ENCODE data around the gene PRKG1.

Gene PRKG1

GRCh38 chr10:51806079-51806835 is 732.0 kb downstream of the PRKG1 start:
- no peak for DNase-seq (ENCODE audit: low read depth in 2 of 2)

- no peak for DNase-seq (ENCODE audit: low read depth in 2 of 2)
Observed at GRCh38 chr10:51808187-51808586, 733.9 kb downstream of the PRKG1 start.

- no peak for DNase-seq (ENCODE audit: low read depth in 2 of 2)
Observed at GRCh38 chr10:51815723-51816122, 741.4 kb downstream of the PRKG1 start.

GRCh38 chr10:51821045-51821444 is 746.8 kb downstream of the PRKG1 start:
- DNase-seq (ENCODE audit: low read depth in 2 of 2) = no peak

GRCh38 chr10:51821745-51822144 is 747.5 kb downstream of the PRKG1 start:
- DNase-seq (ENCODE audit: low read depth in 2 of 2) = no peak

- DNase-seq (ENCODE audit: low read depth in 2 of 2) = no peak
Observed at GRCh38 chr10:51832652-51833383, 758.5 kb downstream of the PRKG1 start.

GRCh38 chr10:51834548-51834947 is 760.3 kb downstream of the PRKG1 start:
- DNase-seq (ENCODE audit: low read depth in 2 of 2) = no peak

- no peak for DNase-seq (ENCODE audit: low read depth in 2 of 2)
Observed at GRCh38 chr10:51838471-51838870, 764.2 kb downstream of the PRKG1 start.

GRCh38 chr10:51843966-51844365 is 769.7 kb downstream of the PRKG1 start:
- no peak for DNase-seq (ENCODE audit: low read depth in 2 of 2)

GRCh38 chr10:51846856-51847506 is 772.7 kb downstream of the PRKG1 start:
- no peak for DNase-seq (ENCODE audit: low read depth in 2 of 2)

GRCh38 chr10:51852297-51852696 is 778.0 kb downstream of the PRKG1 start:
- DNase-seq (ENCODE audit: low read depth in 2 of 2) = no peak

- no peak for DNase-seq (ENCODE audit: low read depth in 2 of 2)
Observed at GRCh38 chr10:51857305-51857704, 783.0 kb downstream of the PRKG1 start.

- no peak for DNase-seq (ENCODE audit: low read depth in 2 of 2)
Observed at GRCh38 chr10:51860257-51860656, 786.0 kb downstream of the PRKG1 start.

- DNase-seq (ENCODE audit: low read depth in 2 of 2) = no peak
Observed at GRCh38 chr10:51861051-51861450, 786.8 kb downstream of the PRKG1 start.

- DNase-seq (ENCODE audit: low read depth in 2 of 2) = no peak
Observed at GRCh38 chr10:51861731-51862130, 787.4 kb downstream of the PRKG1 start.

GRCh38 chr10:51862149-51862548 is 787.9 kb downstream of the PRKG1 start:
- DNase-seq (ENCODE audit: low read depth in 2 of 2) = no peak

GRCh38 chr10:51867956-51868355 is 793.7 kb downstream of the PRKG1 start:
- no peak for DNase-seq (ENCODE audit: low read depth in 2 of 2)

- DNase-seq (ENCODE audit: low read depth in 2 of 2) = no peak
Observed at GRCh38 chr10:51874131-51874530, 799.8 kb downstream of the PRKG1 start.

GRCh38 chr10:51875610-51876009 is 801.3 kb downstream of the PRKG1 start:
- DNase-seq (ENCODE audit: low read depth in 2 of 2) = no peak

GRCh38 chr10:51876503-51876902 is 802.2 kb downstream of the PRKG1 start:
- no peak for DNase-seq (ENCODE audit: low read depth in 2 of 2)

GRCh38 chr10:51876979-51877378 is 802.7 kb downstream of the PRKG1 start:
- no peak for DNase-seq (ENCODE audit: low read depth in 2 of 2)

GRCh38 chr10:51877636-51878035 is 803.3 kb downstream of the PRKG1 start:
- DNase-seq (ENCODE audit: low read depth in 2 of 2) = no peak

- DNase-seq (ENCODE audit: low read depth in 2 of 2) = no peak
Observed at GRCh38 chr10:51878695-51879094, 804.4 kb downstream of the PRKG1 start.
